HUDEP-2 (cell line): ENCODE results near the gene TTC32.

Experiments
- DNase-seq, 76 experiments: peaks; one replicate each; lab custom pipeline; 2025; ENCODE audit not compliant: unreplicated experiment in 76 of 76; lab: John Stamatoyannopoulos, UW

TTC32 gene

DNA sequence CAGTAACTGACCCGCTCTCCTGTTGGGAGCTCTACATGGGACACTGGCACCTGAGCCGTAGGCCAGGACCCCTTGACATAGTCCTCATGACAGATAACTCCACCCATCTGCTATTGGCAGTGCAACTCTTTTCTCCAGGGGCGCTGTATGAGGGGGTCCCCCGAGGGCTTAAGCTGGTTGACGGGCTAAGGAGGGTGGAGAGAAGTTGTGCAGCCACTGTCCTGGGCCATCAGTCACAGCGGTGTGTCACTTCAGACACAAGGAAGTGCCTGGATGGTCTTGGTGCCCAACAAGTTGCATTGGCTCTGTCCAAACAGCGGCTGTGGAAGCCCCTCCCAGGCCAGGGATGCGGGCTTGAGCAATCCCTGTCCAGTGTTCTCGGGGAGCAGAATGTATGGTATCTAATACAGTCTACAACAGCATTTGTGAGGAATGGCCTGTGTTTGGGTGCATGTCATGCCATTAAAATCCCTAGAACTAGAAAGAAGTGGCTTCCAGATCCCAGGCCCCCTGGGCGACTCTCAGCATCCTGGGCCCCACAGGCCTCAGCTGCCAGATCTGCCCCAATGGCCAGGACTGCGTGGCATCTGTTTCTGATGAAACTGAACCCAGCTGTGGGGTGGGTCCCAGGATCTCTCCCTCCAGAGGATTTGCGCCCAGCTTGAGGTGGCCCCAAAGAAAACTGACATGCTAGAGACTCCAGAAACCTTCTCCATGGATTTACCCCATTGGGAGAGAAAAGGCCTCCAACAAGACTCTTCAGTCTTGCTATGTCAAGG is 23.3 kb downstream of the TTC32 start:
- no peak for DNase-seq

DNA sequence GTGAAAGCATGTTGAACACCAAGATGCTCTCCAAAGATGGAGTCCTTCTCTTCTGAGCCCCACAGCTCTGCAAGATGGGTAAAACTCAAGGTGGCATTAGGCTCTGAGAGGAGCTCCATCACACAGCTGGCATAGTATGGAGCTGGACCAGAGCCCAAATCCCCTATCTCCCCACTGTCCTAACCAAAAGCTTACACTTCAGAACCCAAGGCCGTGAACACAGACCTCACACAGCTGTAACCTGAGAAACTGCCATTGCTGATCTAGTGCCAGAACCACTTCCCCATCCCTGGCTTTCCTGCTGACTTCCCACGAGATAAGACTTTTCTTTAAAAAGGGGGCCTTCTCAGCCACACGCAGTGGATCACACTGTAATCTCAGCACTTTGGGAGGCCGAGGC is 25.0 kb downstream of the TTC32 start:
- DNase-seq, result no peak

DNA sequence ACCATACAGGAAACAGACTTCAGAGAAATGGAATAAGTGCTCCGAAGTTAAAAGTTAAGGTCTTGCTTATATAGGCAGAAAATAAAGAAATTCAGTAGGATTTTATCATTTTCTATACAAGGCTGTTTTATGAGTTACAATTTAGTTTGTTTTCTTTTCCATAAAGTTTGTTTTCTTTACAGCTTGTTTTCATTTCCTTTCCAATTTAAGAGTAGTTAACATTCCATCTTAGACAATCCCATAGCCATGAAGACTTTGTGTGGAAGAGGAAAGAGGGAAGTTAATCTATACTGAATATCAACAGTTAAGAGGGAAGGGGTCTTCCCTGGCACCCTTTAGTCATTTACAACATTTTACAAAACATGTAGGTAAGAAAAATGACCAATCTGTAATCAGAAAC is 26.5 kb downstream of the TTC32 start:
- DNase-seq, result no peak

DNA sequence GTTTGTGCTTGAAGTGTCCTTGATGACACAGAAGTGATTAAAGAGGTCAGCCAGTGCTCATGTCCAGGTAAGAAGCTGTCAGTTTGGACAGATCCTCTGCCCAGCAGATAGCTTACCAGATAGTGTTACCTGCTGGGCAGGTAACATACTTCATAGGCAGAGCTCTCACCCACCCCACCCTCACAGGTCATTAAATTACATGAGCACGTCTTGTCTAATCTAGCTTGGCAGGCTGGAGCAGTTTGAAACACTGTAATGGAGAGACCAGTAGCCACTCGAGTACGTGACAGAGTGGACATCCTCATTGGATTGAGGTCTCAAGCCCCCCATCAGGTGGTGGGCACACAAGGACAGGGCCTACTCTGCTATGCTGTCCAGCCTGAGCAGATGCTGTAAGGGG is 27.1 kb downstream of the TTC32 start:
- no peak for DNase-seq

- no peak for DNase-seq
These were observed 28.8 kb downstream of the TTC32 start for GRCh38 chr2:19873014-19873413.

DNA sequence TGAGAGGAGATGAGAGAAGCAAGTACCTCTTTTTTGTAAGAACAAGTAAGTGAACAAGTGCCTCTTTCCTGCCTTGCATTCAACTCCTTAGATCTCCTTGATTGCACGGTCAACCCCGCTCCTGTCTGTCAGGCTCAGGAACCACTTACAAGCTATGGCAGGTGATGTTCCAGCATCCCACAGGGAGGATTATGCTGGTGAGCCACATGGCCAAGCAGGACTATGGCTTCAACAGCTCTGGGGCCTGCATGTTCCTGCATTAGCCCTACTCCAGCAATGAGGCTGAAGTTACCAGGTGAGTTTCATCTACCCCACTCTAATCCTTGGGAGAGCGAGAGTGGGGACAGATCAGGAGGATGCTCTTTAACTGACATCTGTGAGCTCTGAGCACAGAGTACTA is 29.5 kb downstream of the TTC32 start:
- no peak for DNase-seq

DNA sequence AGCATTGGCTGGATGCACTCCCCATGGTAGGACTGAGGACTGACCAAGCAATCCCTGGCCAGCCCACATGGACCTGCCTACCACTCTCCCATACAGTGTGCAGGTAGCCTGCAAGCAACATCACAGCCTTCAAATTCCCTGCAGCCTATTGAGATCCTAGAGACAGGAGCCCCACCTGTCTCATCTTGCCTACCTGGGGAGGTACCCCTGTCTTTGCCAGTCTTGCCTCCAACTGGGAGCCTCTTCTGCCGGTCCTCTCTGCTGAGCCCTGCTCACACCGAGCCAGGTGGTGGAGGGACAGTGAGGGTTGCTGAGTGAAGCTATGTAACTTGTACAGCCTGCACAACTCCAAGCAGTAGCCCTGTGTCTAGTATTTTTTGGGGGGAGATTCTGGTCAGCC is 29.9 kb downstream of the TTC32 start:
- no peak for DNase-seq

- DNase-seq, result no peak
These were observed 31.0 kb downstream of the TTC32 start for GRCh38 chr2:19870792-19871191.

GRCh38 chr2:19868701-19869580 is 32.8 kb downstream of the TTC32 start:
- peak in 52 of 76 experiments; percentile 4 to 74 (median 38) for DNase-seq

- no peak for DNase-seq
These were observed 33.6 kb downstream of the TTC32 start for GRCh38 chr2:19868224-19868623.

- no peak for DNase-seq
These were observed 35.0 kb downstream of the TTC32 start for GRCh38 chr2:19866771-19867170.

- DNase-seq, result peak in 20 of 76 experiments; percentile 3 to 34 (median 8)
These were observed 36.6 kb downstream of the TTC32 start for GRCh38 chr2:19865151-19865550.

- no peak for DNase-seq
These were observed 37.4 kb downstream of the TTC32 start for GRCh38 chr2:19864381-19864780.

- DNase-seq, result peak in 56 of 76 experiments; percentile 5 to 71 (median 38)
These were observed 38.3 kb downstream of the TTC32 start for GRCh38 chr2:19863303-19864041.

- no peak for DNase-seq
These were observed 40.0 kb downstream of the TTC32 start for GRCh38 chr2:19861813-19862212.

DNA sequence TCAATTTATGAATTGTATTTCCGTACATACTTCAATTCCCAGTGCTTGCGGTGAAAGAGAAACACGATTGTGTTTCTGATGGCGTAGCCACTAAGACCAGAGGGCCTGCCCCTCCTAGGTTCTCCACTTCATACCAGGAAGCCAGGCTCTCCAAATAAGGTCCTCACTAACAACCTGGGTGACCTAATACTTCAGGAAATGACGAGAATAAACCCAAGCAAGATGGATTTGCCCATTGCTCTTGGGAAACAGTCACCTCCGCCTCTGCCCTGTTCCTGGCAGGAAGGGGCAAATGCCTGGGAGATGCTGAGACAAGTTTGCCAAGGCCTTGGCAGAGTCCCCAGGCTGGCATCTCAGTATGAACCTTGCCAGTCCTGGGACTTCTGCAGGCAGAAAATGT is 41.8 kb downstream of the TTC32 start:
- DNase-seq, result no peak

GRCh38 chr2:19859565-19859964 is 42.2 kb downstream of the TTC32 start:
- no peak for DNase-seq

- DNase-seq, result no peak
These were observed 44.0 kb downstream of the TTC32 start for GRCh38 chr2:19857806-19858205.

- no peak for DNase-seq
These were observed 44.7 kb downstream of the TTC32 start for GRCh38 chr2:19857100-19857499.

DNA sequence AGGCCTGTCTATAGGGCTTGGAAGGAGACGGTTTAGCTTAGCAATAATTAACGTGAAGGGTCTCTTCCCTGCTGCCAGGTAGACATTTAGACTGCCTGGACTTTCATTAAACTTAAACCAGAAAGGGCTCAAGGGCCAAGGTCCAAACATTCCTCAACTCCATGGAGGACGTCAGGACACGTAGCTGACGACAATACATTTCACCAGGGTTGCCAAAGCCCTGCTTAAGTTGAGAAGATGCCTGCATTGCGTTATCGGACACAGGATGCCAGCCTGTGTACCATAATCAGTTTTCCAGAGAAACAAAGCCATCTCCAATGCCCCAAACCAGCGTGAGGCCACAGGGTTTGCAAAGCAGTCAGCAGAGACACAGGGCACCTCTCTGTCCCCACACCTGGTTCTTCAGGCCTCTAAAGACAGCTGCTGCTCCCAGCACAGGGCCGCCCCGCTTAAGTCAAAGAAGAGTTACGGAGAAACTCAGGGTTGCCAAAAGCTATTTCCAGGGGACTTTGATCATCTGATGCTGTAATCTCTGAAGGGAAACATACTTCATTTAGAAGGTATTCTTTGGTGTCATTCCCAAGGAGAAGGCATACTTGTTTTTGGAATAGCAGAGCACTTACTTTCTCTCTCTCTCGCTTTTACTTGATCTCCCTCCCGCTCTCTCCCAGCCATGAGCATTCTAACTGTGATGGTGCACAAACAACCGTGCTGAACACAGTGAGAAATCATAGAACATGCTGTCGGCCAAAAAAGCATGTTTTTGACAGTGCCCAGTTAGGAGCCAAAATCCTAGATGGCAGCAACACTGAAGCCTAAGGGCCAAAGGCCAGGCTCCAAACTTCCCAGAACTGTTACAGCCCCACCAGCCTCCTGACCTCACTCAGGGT is 46.0 kb downstream of the TTC32 start:
- DNase-seq, result no peak
